Ovary (tissue), 9 donors: ENCODE results near the gene TMEM132D. TPM values are rescaled to one million over a fixed set of nuclear protein-coding genes. Genes with fewer than 3 reads are reported as not detected.

Source experiments
- DNase-seq, 5 donors: peaks; one replicate each; pipeline ENCODE4 v3.0.0-alpha.2; 2019 to 2020
- H3K27ac ChIP-seq, 2 donors: fragments of 200-600 bp; one replicate each; pipeline versions ENCODE4 v1.5.1 to v1.8.0; 2019 to 2022
- H3K27me3 ChIP-seq: fragments of 200-600 bp; one replicate; pipeline ENCODE4 v1.8.0; 2022
- H3K36me3 ChIP-seq: fragments of 200-600 bp; sonication (generic); one replicate; pipeline ENCODE4 v1.5.1; 2019
- H3K4me1 ChIP-seq: one replicate; pipeline ENCODE4 v1.8.1; 2013; ENCODE audit warnings: mild to moderate bottlenecking, moderate library complexity; ENCODE audit not compliant: insufficient read depth
- H3K4me3 ChIP-seq: fragments of 200-600 bp; sonication (generic); one replicate; pipeline ENCODE4 v1.5.1; 2017
- H3K9me3 ChIP-seq, 2 donors: fragments of 200-600 bp in 1 of 2; sonication (generic) in 1 of 2; one replicate each; pipeline versions ENCODE4 v1.5.1 to v1.8.1; 2013 to 2019; ENCODE audit warnings: mild to moderate bottlenecking in 1 of 2, moderate library complexity in 1 of 2
- EP300 ChIP-seq: sonication (generic); formaldehyde crosslinking; IDR thresholded peaks from one replicate; pipeline ENCODE4 v1.6.1; 2017; ENCODE audit warnings: antibody characterized with exemption
- POLR2A ChIP-seq: fragments of 450-650 bp; IDR thresholded peaks from one replicate; pipeline ENCODE4 v1.6.1; 2017; ENCODE audit warnings: antibody characterized with exemption, mild to moderate bottlenecking, moderate library complexity
- WGBS, 3 donors: extraction: QIAGEN DNeasy Blood & Tissue Kit in 1 of 3; methylation state at CpG; one replicate each; pipeline versions ENCODE4 v1.1.5 to v1.1.7; 2013 to 2017; 5-methylcytosine and 5-hydroxymethylcytosine counted together
- intact Hi-C, 4 donors: fragments of 100-400 bp; cut with DNase I; formaldehyde crosslinking; loops; one replicate each; pipeline versions ENCODE4 v1.11.0 to v1.15.1; 2022 to 2023
- polyA plus RNA-seq, 2 donors: library from polyadenylated mRNA; stranded (reverse); fragments of 200-250 nt in 1 of 2; fragments of 350-450 nt in 1 of 2; fragmentation: Illumina TruSeq in 1 of 2; extraction: RNeasy Lipid Tissue Mini Kit (QIAGEN cat#74804) in 1 of 2; gene quantifications; one replicate each; pipeline ENCODE4 v1.2.3, GENCODE V29; 2013 to 2014
- total RNA-seq, 7 donors: library from RNA; depleted of rRNA in 2 of 7; stranded (reverse); fragments of >200 nt in 2 of 7; fragmentation: NEBNext Ultra II Directional in 3 of 7; extraction: Animal tissue kit (Norgen Biotek cat#: 25700) in 3 of 7; gene quantifications; one replicate each; pipeline versions ENCODE4 v1.1.0 to v1.2.4, GENCODE V29; 2016 to 2023
- TF ChIP-seq, protein P1 (sequence below), 3 donors: fragments of 450-650 bp in 2 of 3; fragments of 200-600 bp in 1 of 3; IDR thresholded peaks; one replicate each; pipeline versions ENCODE4 v1.5.1 to v1.8.0; 2016 to 2022; ENCODE audit warnings: antibody characterized with exemption in 3 of 3, mild to moderate bottlenecking in 1 of 3
- donor health status: DM: no; HTN: no; CAD: no; lungs with moderate emphysema.
- donor health status: DM: no; HTN: no; CAD: no.
- donor health status: Bipolar disorder and iron deficiency.
- donor health status: DM: yes; HTN: yes; CAD: no.
- donor health status: DM: no; HTN: no; CAD: no.
- donor health status: DM: yes; HTN: yes; CAD: no.

The TMEM132D gene
- total and polyA plus RNA-seq, 9 donors, result 0.04 TPM; not detected in 8

DNA sequence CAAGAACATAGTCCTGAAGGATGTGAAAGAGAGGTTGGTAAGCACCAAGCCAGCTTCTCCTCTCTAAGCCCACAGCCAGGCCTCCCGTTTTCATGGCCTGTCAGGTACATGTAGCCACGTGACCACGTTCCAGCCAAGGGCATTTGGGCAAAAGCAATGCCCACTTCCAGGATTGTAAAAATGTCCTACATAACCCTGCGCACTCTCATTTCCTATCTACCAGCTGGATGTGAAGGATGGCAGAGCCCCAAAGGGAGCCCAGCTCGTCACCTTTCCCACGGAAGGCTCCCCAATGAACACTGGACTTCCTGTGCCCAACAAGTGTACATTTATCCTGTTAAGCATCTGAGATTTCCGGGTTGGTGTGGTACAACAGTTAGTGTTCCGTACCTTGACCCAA, 231.7 kb downstream of the TMEM132D start:
- no peak for DNase-seq
- WGBS, 3 donors, result 58 to 79% (median 70%) methylated on average over 8 of the region's 8 CpGs
- no peaks in the 10 kb centered on the region for H3K36me3 ChIP-seq
- no peaks in the 10 kb centered on the region for H3K27me3 ChIP-seq
- no peak overlapping the region for H3K27ac ChIP-seq
- no peaks in the 10 kb centered on the region for H3K9me3 ChIP-seq
- H3K4me3 ChIP-seq, result no peak overlapping the region
- no peaks in the 10 kb centered on the region for H3K4me1 ChIP-seq
- intact Hi-C loops, result no loop called here
- TF ChIP-seq EP300, result no peak
- TF ChIP-seq, protein P1, sequence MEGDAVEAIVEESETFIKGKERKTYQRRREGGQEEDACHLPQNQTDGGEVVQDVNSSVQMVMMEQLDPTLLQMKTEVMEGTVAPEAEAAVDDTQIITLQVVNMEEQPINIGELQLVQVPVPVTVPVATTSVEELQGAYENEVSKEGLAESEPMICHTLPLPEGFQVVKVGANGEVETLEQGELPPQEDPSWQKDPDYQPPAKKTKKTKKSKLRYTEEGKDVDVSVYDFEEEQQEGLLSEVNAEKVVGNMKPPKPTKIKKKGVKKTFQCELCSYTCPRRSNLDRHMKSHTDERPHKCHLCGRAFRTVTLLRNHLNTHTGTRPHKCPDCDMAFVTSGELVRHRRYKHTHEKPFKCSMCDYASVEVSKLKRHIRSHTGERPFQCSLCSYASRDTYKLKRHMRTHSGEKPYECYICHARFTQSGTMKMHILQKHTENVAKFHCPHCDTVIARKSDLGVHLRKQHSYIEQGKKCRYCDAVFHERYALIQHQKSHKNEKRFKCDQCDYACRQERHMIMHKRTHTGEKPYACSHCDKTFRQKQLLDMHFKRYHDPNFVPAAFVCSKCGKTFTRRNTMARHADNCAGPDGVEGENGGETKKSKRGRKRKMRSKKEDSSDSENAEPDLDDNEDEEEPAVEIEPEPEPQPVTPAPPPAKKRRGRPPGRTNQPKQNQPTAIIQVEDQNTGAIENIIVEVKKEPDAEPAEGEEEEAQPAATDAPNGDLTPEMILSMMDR (IDR thresholded peaks at IDR 0.05), result no peak
- TF ChIP-seq POLR2A, result no peak

GRCh38 chr12:129670256-129670920, 233.4 kb downstream of the TMEM132D start:
- Histone ChIP-seq H3K4me3 (no peak overlapping the region), H3K27me3 (no peaks in the 10 kb centered on the region), H3K4me1 (no peaks in the 10 kb centered on the region), H3K9me3 (no peaks in the 10 kb centered on the region), H3K36me3 (no peaks in the 10 kb centered on the region), H3K27ac (no peak overlapping the region)
- intact Hi-C loops, result no loop called here
- WGBS, 3 donors, result 59 to 71% (median 63%) methylated on average over 6 of the region's 6 CpGs
- TF ChIP-seq POLR2A, result no peak
- TF ChIP-seq, protein P1 (IDR thresholded peaks at IDR 0.05), result no peak
- no peak for TF ChIP-seq EP300
- no peak for DNase-seq

- no peaks in the 10 kb centered on the region for H3K9me3 ChIP-seq
- WGBS, 3 donors, result 74 to 87% (median 75%) methylated on average over 6 of the region's 6 CpGs
- no peak overlapping the region for H3K4me3 ChIP-seq
- intact Hi-C loops, result no loop called here
- TF ChIP-seq, protein P1 (IDR thresholded peaks at IDR 0.05), result no peak
- TF ChIP-seq EP300 (no peak), POLR2A (no peak)
- H3K27me3 ChIP-seq, result no peaks in the 10 kb centered on the region
- no peak for DNase-seq
- no peaks in the 10 kb centered on the region for H3K4me1 ChIP-seq
- H3K36me3 ChIP-seq, result no peaks in the 10 kb centered on the region
- no peak overlapping the region for H3K27ac ChIP-seq
Observed at GRCh38 chr12:129665414-129665813, 238.4 kb downstream of the TMEM132D start.

DNA sequence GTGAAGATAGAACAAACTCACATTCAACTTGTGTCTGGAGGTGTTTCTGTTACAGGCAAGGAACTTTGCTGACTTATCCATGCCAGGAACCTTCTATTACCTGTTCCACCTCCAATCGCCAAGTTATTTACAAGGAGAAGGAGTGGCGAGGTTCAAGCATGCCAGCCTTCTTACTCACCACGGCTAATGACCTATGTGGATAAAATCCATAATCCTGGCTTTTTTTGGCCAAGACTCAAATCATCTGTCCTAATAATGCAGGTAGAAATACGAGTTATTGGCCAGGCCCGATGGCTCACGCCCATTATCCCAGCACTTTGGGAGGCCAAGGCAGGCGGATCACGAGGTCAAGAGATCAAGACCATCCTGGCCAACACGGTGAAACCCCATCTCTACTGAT, 241.6 kb downstream of the TMEM132D start:
- Histone ChIP-seq H3K9me3 (no peaks in the 10 kb centered on the region), H3K27ac (no peak overlapping the region), H3K4me3 (no peak overlapping the region), H3K27me3 (no peaks in the 10 kb centered on the region), H3K36me3 (no peaks in the 10 kb centered on the region), H3K4me1 (no peaks in the 10 kb centered on the region)
- DNase-seq, result no peak
- 80 to 84% (median 81%) methylated on average over 9 of the region's 9 CpGs for WGBS, 3 donors
- intact Hi-C loops, result loop anchor here in 1 of 4 donors (5.0 kb wide), 1 partner anchor 55 kb away; no protein-coding TSS in a partner anchor
- no peak for TF ChIP-seq EP300
- TF ChIP-seq POLR2A, result no peak

DNA sequence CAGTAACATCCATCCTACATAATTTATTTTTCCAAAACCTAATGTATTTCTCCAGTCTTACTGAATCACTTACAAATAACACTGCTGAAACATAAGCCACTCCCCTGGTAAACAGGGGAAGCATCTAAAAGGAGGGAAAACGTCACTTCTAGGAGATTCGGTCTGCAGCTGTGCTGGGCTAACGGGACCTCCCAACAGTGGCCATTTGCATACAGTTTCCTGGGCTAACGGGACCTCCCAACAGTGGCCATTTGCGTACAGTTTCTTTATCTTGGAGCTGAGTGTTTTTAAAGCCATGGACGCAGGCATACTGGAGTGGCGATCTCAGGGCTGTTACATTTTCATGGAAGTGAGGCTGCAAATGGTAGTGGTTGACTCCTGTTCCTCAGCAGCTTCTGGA, 242.9 kb downstream of the TMEM132D start:
- no peak overlapping the region for H3K4me3 ChIP-seq
- DNase-seq, result no peak
- intact Hi-C loops, result loop anchor here in 1 of 4 donors (5.0 kb wide), 1 partner anchor 56 kb away; no protein-coding TSS in a partner anchor
- H3K9me3 ChIP-seq, result no peaks in the 10 kb centered on the region
- no peak for TF ChIP-seq EP300
- TF ChIP-seq POLR2A, result no peak
- TF ChIP-seq, protein P1 (IDR thresholded peaks at IDR 0.05), result no peak
- no peaks in the 10 kb centered on the region for H3K4me1 ChIP-seq
- 61 to 73% (median 68%) methylated on average over 7 of the region's 7 CpGs for WGBS, 3 donors
- H3K27ac ChIP-seq, result no peak overlapping the region
- no peaks in the 10 kb centered on the region for H3K27me3 ChIP-seq
- no peaks in the 10 kb centered on the region for H3K36me3 ChIP-seq
